ENCODE measurements around the gene ATG10.

The ATG10 gene

DNA sequence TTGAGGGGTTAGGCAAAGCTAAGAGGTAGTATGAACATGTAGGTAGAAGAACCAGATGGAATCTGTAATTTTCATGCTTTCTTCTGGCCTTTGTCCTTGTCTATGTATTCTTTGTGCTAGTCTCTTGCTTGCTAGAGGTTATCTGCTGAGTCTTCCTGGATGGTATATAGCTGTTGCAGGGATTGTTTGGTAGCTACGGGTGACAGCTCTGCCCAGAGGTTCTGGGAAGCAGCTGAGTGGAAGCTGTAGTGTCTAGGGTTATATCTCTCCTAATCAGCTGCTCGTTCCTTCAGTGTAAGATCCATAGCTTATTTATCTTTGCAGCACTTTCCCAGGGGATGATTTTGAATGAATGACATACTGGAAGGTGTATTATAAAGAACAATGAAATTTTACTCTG is 100.3 kb downstream of the ATG10 start:
- ATAC-seq (ENCODE audit: insufficient read depth, low read depth): no peak

GRCh38 chr5:82073179-82073578 is 101.4 kb downstream of the ATG10 start:
- Histone ChIP-seq H4K20me1 (ENCODE audit: insufficient read depth, low read length) (no peaks in the 10 kb centered on the region), H3K4me2 (ENCODE audit: insufficient read depth, low read length) (no peak overlapping the region), H3K27me3 (ENCODE audit: insufficient read depth, low read length, poor library complexity) (no peaks in the 10 kb centered on the region), H3K79me2 (ENCODE audit: insufficient read depth, low read length) (peaks cover 27% of the 10 kb centered on the region), H3K4me3 (ENCODE audit: low read depth in 1 of 2, low read length in 2 of 2) (no peak overlapping the region), H2AFZ (ENCODE audit: low read depth, low read length) (no peak overlapping the region), H3K9me3 (ENCODE audit: insufficient read depth, low read length, severe bottlenecking) (no peaks in the 10 kb centered on the region), H3K27ac (ENCODE audit: low read length) (no peak overlapping the region), H3K4me1 (ENCODE audit: insufficient read depth, low read length) (peaks cover 10% of the 10 kb centered on the region), H3K36me3 (ENCODE audit: insufficient read depth, low read length) (0 out of 2 replicates have a peak, but pooled peaks cover 9% of the 10 kb centered on the region), H3K9ac (ENCODE audit: low read depth, low read length) (no peak overlapping the region)
- TF ChIP-seq CTCF (IDR thresholded peaks at IDR 0.05; ENCODE audit: borderline replicate concordance, extremely low read depth, low read length, poor library complexity, severe bottlenecking) (no peak), EZH2 (IDR thresholded peaks at IDR 0.05; ENCODE audit: borderline replicate concordance, low read depth, low read length, severe bottlenecking) (no peak)
- ATAC-seq (ENCODE audit: insufficient read depth, low read depth): no peak
- DNase-seq: no peak

More for the DNA sequence above, 100.3 kb downstream of the ATG10 start:
- H3K9me3 ChIP-seq (ENCODE audit: insufficient read depth, low read length, severe bottlenecking): no peaks in the 10 kb centered on the region
- peaks cover 11% of the 10 kb centered on the region for H3K4me1 ChIP-seq (ENCODE audit: insufficient read depth, low read length)
- H2AFZ ChIP-seq (ENCODE audit: low read depth, low read length): no peak overlapping the region
- H3K27ac ChIP-seq (ENCODE audit: low read length): no peak overlapping the region
- 0 out of 2 replicates have a peak, but pooled peaks cover 8% of the 10 kb centered on the region for H3K36me3 ChIP-seq (ENCODE audit: insufficient read depth, low read length)
- H3K79me2 ChIP-seq (ENCODE audit: insufficient read depth, low read length): peaks cover 29% of the 10 kb centered on the region
- TF ChIP-seq CTCF (IDR thresholded peaks at IDR 0.05; ENCODE audit: borderline replicate concordance, extremely low read depth, low read length, poor library complexity, severe bottlenecking) (no peak), EZH2 (IDR thresholded peaks at IDR 0.05; ENCODE audit: borderline replicate concordance, low read depth, low read length, severe bottlenecking) (no peak)
- no peaks in the 10 kb centered on the region for H4K20me1 ChIP-seq (ENCODE audit: insufficient read depth, low read length)
- no peak overlapping the region for H3K4me3 ChIP-seq (ENCODE audit: low read depth in 1 of 2, low read length in 2 of 2)
- no peak overlapping the region for H3K9ac ChIP-seq (ENCODE audit: low read depth, low read length)
- H3K4me2 ChIP-seq (ENCODE audit: insufficient read depth, low read length): no peak overlapping the region
- no peak for DNase-seq
- H3K27me3 ChIP-seq (ENCODE audit: insufficient read depth, low read length, poor library complexity): no peaks in the 10 kb centered on the region

DNA sequence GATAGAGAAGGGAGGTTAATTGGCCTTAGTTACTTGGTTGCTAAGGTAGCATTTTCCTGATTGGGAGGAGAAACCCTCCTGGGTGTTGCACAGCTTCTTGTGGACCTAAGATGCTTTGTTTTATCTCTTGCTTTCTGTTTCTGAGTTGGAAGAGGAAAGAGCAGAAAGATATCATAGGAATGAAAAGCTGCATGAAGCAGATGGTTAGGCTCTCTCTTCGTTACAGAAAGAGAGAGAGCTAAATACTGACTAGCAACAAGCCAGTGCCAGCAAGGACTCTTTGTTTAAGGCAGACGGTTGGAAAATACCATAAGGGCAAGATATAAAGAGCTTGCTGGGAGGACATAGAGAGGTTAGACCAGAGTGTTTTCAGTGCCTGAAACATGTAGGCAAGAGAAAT is 103.1 kb downstream of the ATG10 start:
- TF ChIP-seq CTCF (IDR thresholded peaks at IDR 0.05; ENCODE audit: borderline replicate concordance, extremely low read depth, low read length, poor library complexity, severe bottlenecking) (no peak), EZH2 (IDR thresholded peaks at IDR 0.05; ENCODE audit: borderline replicate concordance, low read depth, low read length, severe bottlenecking) (no peak)
- ATAC-seq (ENCODE audit: insufficient read depth, low read depth) (no peak), DNase-seq (no peak)
- Histone ChIP-seq H2AFZ (ENCODE audit: low read depth, low read length) (no peak overlapping the region), H3K36me3 (ENCODE audit: insufficient read depth, low read length) (peaks cover 18% of the 10 kb centered on the region), H3K4me3 (ENCODE audit: low read depth in 1 of 2, low read length in 2 of 2) (no peak overlapping the region), H4K20me1 (ENCODE audit: insufficient read depth, low read length) (no peaks in the 10 kb centered on the region), H3K79me2 (ENCODE audit: insufficient read depth, low read length) (peaks cover 21% of the 10 kb centered on the region), H3K27ac (ENCODE audit: low read length) (no peak overlapping the region), H3K4me2 (ENCODE audit: insufficient read depth, low read length) (no peak overlapping the region), H3K9me3 (ENCODE audit: insufficient read depth, low read length, severe bottlenecking) (peaks cover 3% of the 10 kb centered on the region), H3K4me1 (ENCODE audit: insufficient read depth, low read length) (no peaks in the 10 kb centered on the region), H3K9ac (ENCODE audit: low read depth, low read length) (no peak overlapping the region), H3K27me3 (ENCODE audit: insufficient read depth, low read length, poor library complexity) (no peaks in the 10 kb centered on the region)

GRCh38 chr5:82077496-82077895 is 105.7 kb downstream of the ATG10 start:
- H3K4me2 ChIP-seq (ENCODE audit: insufficient read depth, low read length): no peak overlapping the region
- no peak overlapping the region for H3K9ac ChIP-seq (ENCODE audit: low read depth, low read length)
- H3K4me3 ChIP-seq (ENCODE audit: low read depth in 1 of 2, low read length in 2 of 2): no peak overlapping the region
- H2AFZ ChIP-seq (ENCODE audit: low read depth, low read length): no peak overlapping the region
- peaks cover 5% of the 10 kb centered on the region; the same call in 1 of the 2 replicates for H3K79me2 ChIP-seq (ENCODE audit: insufficient read depth, low read length)
- DNase-seq (no peak), ATAC-seq (ENCODE audit: insufficient read depth, low read depth) (no peak)
- no peaks in the 10 kb centered on the region for H3K27me3 ChIP-seq (ENCODE audit: insufficient read depth, low read length, poor library complexity)
- H3K27ac ChIP-seq (ENCODE audit: low read length): no peak overlapping the region
- TF ChIP-seq EZH2 (IDR thresholded peaks at IDR 0.05; ENCODE audit: borderline replicate concordance, low read depth, low read length, severe bottlenecking): no peak
- no peak for TF ChIP-seq CTCF (IDR thresholded peaks at IDR 0.05; ENCODE audit: borderline replicate concordance, extremely low read depth, low read length, poor library complexity, severe bottlenecking)
- no peaks in the 10 kb centered on the region for H3K4me1 ChIP-seq (ENCODE audit: insufficient read depth, low read length)
- H3K9me3 ChIP-seq (ENCODE audit: insufficient read depth, low read length, severe bottlenecking): peaks cover 9% of the 10 kb centered on the region
- peaks cover 16% of the 10 kb centered on the region for H3K36me3 ChIP-seq (ENCODE audit: insufficient read depth, low read length)
- no peaks in the 10 kb centered on the region for H4K20me1 ChIP-seq (ENCODE audit: insufficient read depth, low read length)
